Kidney (tissue), 14 donors: Measurements from ENCODE around the gene PRSS50. TPM values are rescaled to one million over a fixed set of nuclear protein-coding genes. Genes with fewer than 3 reads are reported as not detected.

Experiments used
- DNase-seq, 5 donors: peaks; one replicate each; pipeline ENCODE4 v3.0.0-alpha.2; 2013 to 2020
- FAIRE-seq: peaks from 2 replicates; lab custom pipeline; 2012; peaks lifted over from hg19 to GRCh38; lab: Jason Lieb, UNC
- H3K27ac ChIP-seq, 2 donors: one replicate each; pipeline ENCODE4 v1.7.0; 2013; ENCODE audit warnings: low read depth in 2 of 2, low read length in 2 of 2, inconsistent platforms in 1 of 2
- H3K27me3 ChIP-seq: one replicate; pipeline ENCODE4 v1.7.1; 2013; ENCODE audit warnings: low read length, inconsistent platforms; ENCODE audit not compliant: control insufficient read depth, insufficient read depth
- H3K36me3 ChIP-seq, 3 donors: one replicate each; pipeline versions ENCODE4 v1.7.0 to v1.7.1; 2013; ENCODE audit warnings: low read length in 3 of 3, control low read depth in 1 of 3, inconsistent platforms in 1 of 3; ENCODE audit not compliant: insufficient read depth in 3 of 3, control insufficient read depth in 2 of 3
- H3K4me1 ChIP-seq, 3 donors: one replicate each; pipeline versions ENCODE4 v1.7.0 to v1.7.1; 2013; ENCODE audit warnings: low read length in 3 of 3, inconsistent platforms in 1 of 3, low read depth in 1 of 3; ENCODE audit not compliant: control insufficient read depth in 2 of 3, insufficient read depth in 2 of 3
- H3K4me3 ChIP-seq, 3 donors: one replicate each; pipeline versions ENCODE4 v1.7.0 to v1.8.1; 2013; ENCODE audit warnings: low read length in 3 of 3, control low read depth in 1 of 3, inconsistent platforms in 1 of 3
- H3K9ac ChIP-seq, 3 donors: one replicate each; pipeline versions ENCODE4 v1.7.0 to v1.7.1; 2013; ENCODE audit warnings: low read length in 3 of 3, control low read depth in 1 of 3, inconsistent platforms in 1 of 3
- H3K9me3 ChIP-seq, 3 donors: one replicate each; pipeline versions ENCODE4 v1.7.0 to v1.7.1; 2013; ENCODE audit warnings: low read length in 3 of 3, control low read depth in 1 of 3, inconsistent platforms in 1 of 3; ENCODE audit not compliant: control insufficient read depth in 2 of 3, insufficient read depth in 1 of 3
- intact Hi-C: fragments of 100-400 bp; cut with DNase I; formaldehyde crosslinking; loops from one replicate; pipeline ENCODE4 v1.11.1; 2022
- polyA plus RNA-seq: library from polyadenylated mRNA; stranded (reverse); fragments of 350-450 nt; fragmentation: Illumina TruSeq; extraction: RNeasy Lipid Tissue Mini Kit (QIAGEN cat#74804); gene quantifications from one replicate; pipeline ENCODE4 v1.2.3, GENCODE V29; 2014; ENCODE audit warnings: low read depth, low replicate concordance; ENCODE audit not compliant: insufficient read depth
- total RNA-seq: library from RNA; stranded (reverse); fragmentation: NEBNext Ultra II Directional; extraction: Animal tissue kit (Norgen Biotek cat#: 25700); gene quantifications from one replicate; pipeline ENCODE4 v1.2.1, GENCODE V29; 2021
- TF ChIP-seq, protein P1 (sequence below): IDR thresholded peaks from 3 replicates; pipeline ENCODE4 v1.5.1; 2012; ENCODE audit warnings: mild to moderate bottlenecking, moderate library complexity, borderline replicate concordance; ENCODE audit not compliant: insufficient read depth; ENCODE audit errors: extremely low read depth
- donor health status: control.
- donor health status: control.
- donor health status: control.
- donor health status: control.
- donor health status: control.
- donor health status: DM: yes; HTN: yes; CAD: no.
- donor health status: Normal renal cell carcinoma (clear cell type).

PRSS50 gene
- total and polyA plus RNA-seq, 2 donors from 2014 or later, result 0.19 to 0.35 TPM

DNA sequence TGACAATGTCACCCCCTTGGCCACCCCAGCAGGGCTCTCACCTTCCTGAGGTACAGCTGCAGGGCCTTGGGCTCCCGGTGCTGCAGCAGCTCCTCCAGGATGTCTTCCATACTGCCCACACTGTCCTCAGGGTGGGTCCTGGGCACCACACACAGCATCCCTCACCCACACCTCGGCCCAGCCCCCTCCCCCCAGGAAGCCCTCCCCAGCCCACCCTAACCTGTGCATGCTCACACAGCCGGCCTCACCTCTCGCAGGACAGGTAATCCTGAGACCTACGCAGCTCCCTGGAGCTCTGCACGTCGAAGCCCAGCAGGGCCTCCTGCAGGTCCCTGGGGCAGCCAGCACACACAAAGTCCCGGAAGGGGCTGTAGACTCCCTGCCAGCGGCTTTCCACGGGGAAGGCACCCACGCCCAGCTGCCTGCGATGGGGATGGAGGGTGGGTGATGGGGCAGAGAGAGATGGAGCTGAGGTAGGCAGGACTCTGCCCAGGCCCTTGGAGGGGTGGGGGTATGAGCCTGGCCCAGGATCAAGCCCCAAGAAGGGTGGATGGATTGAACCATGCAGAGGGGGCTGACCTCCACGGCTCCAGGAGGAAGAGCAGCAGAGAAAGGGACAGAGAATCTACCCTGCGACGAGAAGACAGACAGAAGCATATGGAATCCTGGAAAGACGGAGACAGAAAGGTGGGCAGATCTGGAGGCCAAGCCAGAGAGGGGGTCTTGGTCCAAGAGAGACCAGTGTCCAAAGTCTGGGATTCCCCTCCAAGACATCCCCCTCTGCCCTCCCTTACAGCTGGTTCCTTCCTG is 40.9 kb downstream of the PRSS50 start:
- Histone ChIP-seq H3K9me3 (no peaks in the 10 kb centered on the region), H3K27ac (peak overlapping the region in 1 of 2 donors; percentile 28), H3K4me1 (no peaks in the 10 kb centered on the region), H3K36me3 (peaks cover 0 to 4% (median 0%) of the 10 kb centered on the region in 3 donors), H3K4me3 (no peak overlapping the region), H3K27me3 (no peaks in the 10 kb centered on the region), H3K9ac (no peak overlapping the region)
- DNase-seq (peak in 1 of 5 donors; percentile 74), FAIRE-seq (no peak)
- TF ChIP-seq, protein P1, sequence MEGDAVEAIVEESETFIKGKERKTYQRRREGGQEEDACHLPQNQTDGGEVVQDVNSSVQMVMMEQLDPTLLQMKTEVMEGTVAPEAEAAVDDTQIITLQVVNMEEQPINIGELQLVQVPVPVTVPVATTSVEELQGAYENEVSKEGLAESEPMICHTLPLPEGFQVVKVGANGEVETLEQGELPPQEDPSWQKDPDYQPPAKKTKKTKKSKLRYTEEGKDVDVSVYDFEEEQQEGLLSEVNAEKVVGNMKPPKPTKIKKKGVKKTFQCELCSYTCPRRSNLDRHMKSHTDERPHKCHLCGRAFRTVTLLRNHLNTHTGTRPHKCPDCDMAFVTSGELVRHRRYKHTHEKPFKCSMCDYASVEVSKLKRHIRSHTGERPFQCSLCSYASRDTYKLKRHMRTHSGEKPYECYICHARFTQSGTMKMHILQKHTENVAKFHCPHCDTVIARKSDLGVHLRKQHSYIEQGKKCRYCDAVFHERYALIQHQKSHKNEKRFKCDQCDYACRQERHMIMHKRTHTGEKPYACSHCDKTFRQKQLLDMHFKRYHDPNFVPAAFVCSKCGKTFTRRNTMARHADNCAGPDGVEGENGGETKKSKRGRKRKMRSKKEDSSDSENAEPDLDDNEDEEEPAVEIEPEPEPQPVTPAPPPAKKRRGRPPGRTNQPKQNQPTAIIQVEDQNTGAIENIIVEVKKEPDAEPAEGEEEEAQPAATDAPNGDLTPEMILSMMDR, result no peak
- intact Hi-C loops, result no loop called here

DNA sequence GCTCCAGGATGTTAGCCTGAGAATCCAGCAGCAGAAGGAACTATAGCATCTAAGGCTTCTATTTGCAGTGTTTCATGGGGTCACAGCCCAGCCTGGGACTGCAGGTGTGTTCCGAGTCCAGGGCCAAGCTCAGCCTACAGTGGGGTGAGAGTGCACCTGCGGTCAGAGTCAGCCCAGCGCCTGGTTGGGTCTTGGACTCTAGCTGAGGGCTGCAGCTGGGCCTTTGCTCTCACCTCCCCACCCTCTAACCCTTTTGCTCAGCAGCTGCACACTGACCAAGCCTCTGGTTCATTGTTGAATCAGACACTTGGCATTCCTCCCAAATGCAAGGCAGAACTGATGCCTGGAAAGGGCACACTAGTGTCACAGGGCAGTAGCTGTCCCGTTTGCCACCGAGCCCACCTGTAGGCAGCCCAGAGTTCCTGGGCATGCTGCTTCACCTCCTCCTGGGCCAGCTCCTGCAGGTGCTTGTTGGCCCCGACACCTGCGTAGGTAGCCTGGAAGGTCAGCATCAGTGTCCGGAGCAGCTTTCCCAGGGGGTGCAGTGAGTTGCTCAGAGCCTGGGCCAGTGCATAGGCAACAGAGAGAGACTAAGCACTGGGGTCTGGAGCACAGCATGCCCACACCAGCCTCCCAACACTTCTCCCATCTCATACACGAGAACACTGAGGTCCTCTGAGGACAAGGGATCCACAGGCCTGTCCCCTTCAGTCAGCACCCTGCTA is 41.7 kb downstream of the PRSS50 start:
- TF ChIP-seq, protein P1, result no peak
- no peaks in the 10 kb centered on the region for H3K4me1 ChIP-seq
- H3K9ac ChIP-seq, result no peak overlapping the region
- H3K27me3 ChIP-seq, result no peaks in the 10 kb centered on the region
- no peak for FAIRE-seq
- no peaks in the 10 kb centered on the region for H3K9me3 ChIP-seq
- DNase-seq, result peak in 2 of 5 donors; percentile 24 to 45
- peaks cover 0 to 4% (median 0%) of the 10 kb centered on the region in 3 donors for H3K36me3 ChIP-seq
- no peak overlapping the region for H3K4me3 ChIP-seq
- no peak overlapping the region for H3K27ac ChIP-seq
- intact Hi-C loops, result no loop called here

DNA sequence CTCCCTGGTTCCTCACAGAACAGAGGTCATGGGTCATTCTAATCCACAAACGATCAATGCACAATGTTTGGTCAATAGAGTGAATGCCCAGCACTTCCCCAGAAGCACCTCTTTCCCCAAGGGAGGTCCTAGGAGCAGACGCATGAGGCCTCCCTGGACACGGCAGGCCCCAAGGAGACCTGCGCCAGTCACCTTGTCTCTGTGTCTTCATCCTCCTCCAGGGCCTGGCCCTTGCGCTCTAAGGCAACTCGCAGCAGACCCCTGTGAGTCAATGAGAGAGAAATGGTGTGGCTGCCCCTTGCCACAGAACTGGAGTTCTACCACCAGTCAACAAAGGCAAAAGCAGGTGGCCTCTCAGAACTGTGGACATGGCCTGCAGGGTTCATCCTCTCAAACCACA is 42.2 kb downstream of the PRSS50 start:
- Histone ChIP-seq H3K27ac (no peak overlapping the region), H3K9me3 (no peaks in the 10 kb centered on the region), H3K4me3 (no peak overlapping the region), H3K4me1 (no peaks in the 10 kb centered on the region), H3K36me3 (peaks cover 0 to 4% (median 0%) of the 10 kb centered on the region in 3 donors), H3K9ac (no peak overlapping the region), H3K27me3 (no peaks in the 10 kb centered on the region)
- DNase-seq (peak in 2 of 5 donors; percentile 16 to 19), FAIRE-seq (no peak)
- TF ChIP-seq, protein P1, result no peak
- intact Hi-C loops, result no loop called here
